ENCODE measurements around the gene STPG4.

DNA sequence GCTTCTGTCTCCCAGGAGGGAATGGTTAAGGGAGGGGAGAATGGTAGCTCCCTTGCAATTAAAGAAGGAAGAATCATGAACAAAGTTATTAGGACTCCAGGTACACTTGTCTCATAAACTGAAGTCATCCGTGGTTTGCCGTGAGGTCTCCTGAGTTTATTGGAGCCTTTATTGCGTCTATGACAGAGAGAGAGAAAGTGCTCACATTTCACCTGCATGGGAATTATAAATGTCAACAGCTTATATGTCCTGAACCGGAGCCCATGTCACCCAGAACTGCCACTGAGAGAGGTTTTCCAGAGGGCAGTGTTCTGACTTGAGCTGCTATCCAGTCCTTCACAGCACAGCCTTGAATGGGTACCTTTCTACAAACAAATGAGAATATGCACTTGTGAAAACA lies 104.3 kb downstream of the STPG4 start:
- TF ChIP-seq, protein P1, sequence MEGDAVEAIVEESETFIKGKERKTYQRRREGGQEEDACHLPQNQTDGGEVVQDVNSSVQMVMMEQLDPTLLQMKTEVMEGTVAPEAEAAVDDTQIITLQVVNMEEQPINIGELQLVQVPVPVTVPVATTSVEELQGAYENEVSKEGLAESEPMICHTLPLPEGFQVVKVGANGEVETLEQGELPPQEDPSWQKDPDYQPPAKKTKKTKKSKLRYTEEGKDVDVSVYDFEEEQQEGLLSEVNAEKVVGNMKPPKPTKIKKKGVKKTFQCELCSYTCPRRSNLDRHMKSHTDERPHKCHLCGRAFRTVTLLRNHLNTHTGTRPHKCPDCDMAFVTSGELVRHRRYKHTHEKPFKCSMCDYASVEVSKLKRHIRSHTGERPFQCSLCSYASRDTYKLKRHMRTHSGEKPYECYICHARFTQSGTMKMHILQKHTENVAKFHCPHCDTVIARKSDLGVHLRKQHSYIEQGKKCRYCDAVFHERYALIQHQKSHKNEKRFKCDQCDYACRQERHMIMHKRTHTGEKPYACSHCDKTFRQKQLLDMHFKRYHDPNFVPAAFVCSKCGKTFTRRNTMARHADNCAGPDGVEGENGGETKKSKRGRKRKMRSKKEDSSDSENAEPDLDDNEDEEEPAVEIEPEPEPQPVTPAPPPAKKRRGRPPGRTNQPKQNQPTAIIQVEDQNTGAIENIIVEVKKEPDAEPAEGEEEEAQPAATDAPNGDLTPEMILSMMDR (tag by site-specific recombination; IDR thresholded peaks at IDR 0.05): no peak
- TF ChIP-seq ZNF184 (tag by site-specific recombination; IDR thresholded peaks at IDR 0.05): no peak

Measured in HEK293 (cell line).